Psoas muscle (tissue), 8 donors: ENCODE measurements around the gene LRRC4C. TPM values are rescaled to one million over a fixed set of nuclear protein-coding genes. Genes with fewer than 3 reads are reported as not detected.

Experiments
- ATAC-seq, 4 donors: fragments of 200-7000 bp; cut with Tn5 transposase; one replicate each; pipeline ENCODE4 v1.9.1; 2020; ENCODE audit warnings: moderate library complexity in 3 of 4, mild to moderate bottlenecking in 2 of 4
- DNase-seq, 2 donors: peaks; one replicate each; pipeline ENCODE4 v3.0.0-alpha.2; 2020
- H3K27ac ChIP-seq: fragments of 200-600 bp; one replicate; pipeline ENCODE4 v1.8.0; 2022
- H3K27me3 ChIP-seq, 3 donors: fragments of 200-600 bp in 1 of 3; one replicate each; pipeline versions ENCODE4 v1.6.1 to v1.8.0; 2013 to 2022; ENCODE audit warnings: low read length in 2 of 3, mild to moderate bottlenecking in 2 of 3, moderate library complexity in 1 of 3; ENCODE audit not compliant: insufficient read depth in 3 of 3
- H3K36me3 ChIP-seq, 2 donors: fragments of 200-600 bp in 1 of 2; one replicate each; pipeline versions ENCODE4 v1.6.1 to v1.8.0; 2013 to 2022; ENCODE audit warnings: low read depth in 1 of 2, mild to moderate bottlenecking in 1 of 2, moderate library complexity in 1 of 2; ENCODE audit not compliant: insufficient read depth in 1 of 2
- H3K4me1 ChIP-seq: fragments of 200-600 bp; one replicate; pipeline ENCODE4 v1.8.0; 2022
- H3K4me3 ChIP-seq: fragments of 200-600 bp; one replicate; pipeline ENCODE4 v1.8.0; 2022; ENCODE audit warnings: mild to moderate bottlenecking
- H3K9me3 ChIP-seq: fragments of 200-600 bp; one replicate; pipeline ENCODE4 v1.8.0; 2022
- CTCF ChIP-seq: fragments of 200-600 bp; IDR thresholded peaks from one replicate; pipeline ENCODE4 v1.8.0; 2022; ENCODE audit warnings: antibody characterized with exemption
- WGBS, 3 donors: extraction: QIAGEN DNeasy Blood & Tissue Kit; methylation state at CpG; one replicate each; pipeline versions ENCODE4 v1.1.6 to v1.1.7; 2013; 5-methylcytosine and 5-hydroxymethylcytosine counted together
- intact Hi-C, 2 donors: fragments of 100-400 bp; cut with DNase I; formaldehyde crosslinking; loops; one replicate each; pipeline versions ENCODE4 v1.11.0 to v1.14.2; 2022
- polyA plus RNA-seq, 3 donors: library from polyadenylated mRNA; stranded (reverse); fragments of 200-250 nt; gene quantifications; one replicate each; pipeline ENCODE4 v1.2.3, GENCODE V29; 2013
- total RNA-seq, 4 donors: library from RNA; stranded (reverse); fragmentation: NEBNext Ultra II Directional in 2 of 4; extraction: Animal tissue kit (Norgen Biotek cat#: 25700) in 2 of 4; gene quantifications; one replicate each; pipeline versions ENCODE4 v1.2.1 to v1.2.4, GENCODE V29; 2021 to 2023
- donor health status: healthy with polysubstance abuse.
- donor health status: DM: no; HTN: no; CAD: no; lungs with moderate emphysema.
- donor health status: Bipolar disorder and iron deficiency.
- donor health status: healthy.
- donor health status: DM: yes; HTN: yes; CAD: no.
- donor health status: DM: no; HTN: no; CAD: no.
- donor health status: DM: no; HTN: no; CAD: no.
- donor health status: DM: yes; HTN: yes; CAD: no.

LRRC4C gene
- total and polyA plus RNA-seq, 7 donors = 0.04 to 0.34 (median 0.12) TPM; not detected in 1

- Histone ChIP-seq H3K4me1 (no peaks in the 10 kb centered on the region), H3K27ac (no peak overlapping the region), H3K27me3 (no peaks in the 10 kb centered on the region), H3K36me3 (no peaks in the 10 kb centered on the region), H3K4me3 (no peak overlapping the region), H3K9me3 (no peaks in the 10 kb centered on the region)
- 65 to 70% (median 68%) methylated on average over 5 of the region's 5 CpGs for WGBS, 3 donors
- DNase-seq (no peak), ATAC-seq (no peak)
- no peak for TF ChIP-seq CTCF
- intact Hi-C loops = no loop called here
Observed at GRCh38 chr11:41247621-41248020, 211.8 kb downstream of the LRRC4C start.

GRCh38 chr11:41246399-41246745, 213.1 kb downstream of the LRRC4C start:
- DNase-seq = peak in 1 of 2 donors; percentile 5
- no peak for ATAC-seq
- intact Hi-C loops = no loop called here
- Histone ChIP-seq H3K4me1 (no peaks in the 10 kb centered on the region), H3K9me3 (no peaks in the 10 kb centered on the region), H3K4me3 (no peak overlapping the region), H3K27me3 (no peaks in the 10 kb centered on the region), H3K36me3 (no peaks in the 10 kb centered on the region), H3K27ac (no peak overlapping the region)
- TF ChIP-seq CTCF = no peak
- WGBS, 3 donors = 83 to 89% (median 86%) methylated on average over 5 of the region's 5 CpGs

GRCh38 chr11:41245704-41246398, 213.6 kb downstream of the LRRC4C start:
- DNase-seq = peak in 1 of 2 donors; percentile 5
- Histone ChIP-seq H3K4me3 (no peak overlapping the region), H3K4me1 (no peaks in the 10 kb centered on the region), H3K9me3 (no peaks in the 10 kb centered on the region), H3K36me3 (no peaks in the 10 kb centered on the region), H3K27ac (no peak overlapping the region), H3K27me3 (no peaks in the 10 kb centered on the region)
- intact Hi-C loops = no loop called here
- no peak for TF ChIP-seq CTCF
- ATAC-seq = no peak
- 85 to 92% (median 85%) methylated on average over 10 of the region's 10 CpGs for WGBS, 3 donors

- intact Hi-C loops = no loop called here
- no peak for ATAC-seq
- no peak for DNase-seq
- Histone ChIP-seq H3K9me3 (no peaks in the 10 kb centered on the region), H3K36me3 (no peaks in the 10 kb centered on the region), H3K27ac (no peak overlapping the region), H3K27me3 (no peaks in the 10 kb centered on the region), H3K4me3 (no peak overlapping the region), H3K4me1 (no peaks in the 10 kb centered on the region)
- 79 to 86% (median 81%) methylated on average over 10 of the region's 10 CpGs for WGBS, 3 donors
- no peak for TF ChIP-seq CTCF
Observed at GRCh38 chr11:41245184-41245583, 214.3 kb downstream of the LRRC4C start.

GRCh38 chr11:41237382-41237781, 222.1 kb downstream of the LRRC4C start:
- WGBS, 3 donors = 29 to 36% (median 35%) methylated on average over 6 of the region's 6 CpGs
- no peaks in the 10 kb centered on the region for H3K36me3 ChIP-seq
- no peak for TF ChIP-seq CTCF
- no peak overlapping the region for H3K27ac ChIP-seq
- DNase-seq = no peak
- H3K9me3 ChIP-seq = no peaks in the 10 kb centered on the region
- H3K4me1 ChIP-seq = no peaks in the 10 kb centered on the region
- intact Hi-C loops = no loop called here
- H3K4me3 ChIP-seq = no peak overlapping the region
- H3K27me3 ChIP-seq = no peaks in the 10 kb centered on the region
- no peak for ATAC-seq
